ENCODE measurements around the gene EXOSC3. TPM values are rescaled to one million over a fixed set of nuclear protein-coding genes. Genes with fewer than 3 reads are reported as not detected.

Gene EXOSC3
- 194 and 227 TPM in 2 replicates for total RNA-seq (2014; rRNA removed; shearing (Covaris generic))

GRCh38 chr9:37784616-37785483 lies at the start of gene EXOSC3:
Gene EXOSC3, minus strand, starts transcription at chr9:37785064. Its CDS starts 20 bp downstream, at chr9:37785044.

GRCh38 chr9:37800631-37801286 lies 15.9 kb upstream of the EXOSC3 start, which contains the start of gene DCAF10:
Gene DCAF10, plus strand, starts transcription at chr9:37800797. Its CDS starts 70 bp downstream, at chr9:37800867.

GRCh38 chr9:37753489-37754190 lies 31.2 kb downstream of the EXOSC3 start, which contains the start of gene TRMT10B:
Gene TRMT10B, plus strand, starts transcription at chr9:37753805. Its CDS starts 8,127 bp downstream, at chr9:37761932.

Other genes starting within 250 kb of the EXOSC3 start
- 4.5 and 8.5 TPM in 2 replicates for gene FBXO10, start 208.7 kb downstream of the EXOSC3 start, total RNA-seq (2014; rRNA removed; shearing (Covaris generic))
- gene TOMM5, start 192.5 kb downstream of the EXOSC3 start, total RNA-seq (2014; rRNA removed; shearing (Covaris generic)): 449 and 470 TPM in 2 replicates
- gene FRMPD1, start 134.1 kb downstream of the EXOSC3 start, total RNA-seq (2014; rRNA removed; shearing (Covaris generic)): not detected in 2 replicates
- 3.5 and 4.3 TPM in 2 replicates for gene TRMT10B, start 31.3 kb downstream of the EXOSC3 start, total RNA-seq (2014; rRNA removed; shearing (Covaris generic))
- 8.9 and 9.6 TPM in 2 replicates for gene DCAF10, start 15.7 kb upstream of the EXOSC3 start, total RNA-seq (2014; rRNA removed; shearing (Covaris generic))
- gene SLC25A51, start 119.1 kb upstream of the EXOSC3 start, total RNA-seq (2014; rRNA removed; shearing (Covaris generic)): 19.2 and 21.4 TPM in 2 replicates